NCI-H524 (cell line): ENCODE data around the gene LHX6.

ENCODE experiments used
- DNase-seq, 2 experiments: peaks; one replicate each; lab custom pipeline; 2025; lab: John Stamatoyannopoulos, UW

Gene LHX6

DNA sequence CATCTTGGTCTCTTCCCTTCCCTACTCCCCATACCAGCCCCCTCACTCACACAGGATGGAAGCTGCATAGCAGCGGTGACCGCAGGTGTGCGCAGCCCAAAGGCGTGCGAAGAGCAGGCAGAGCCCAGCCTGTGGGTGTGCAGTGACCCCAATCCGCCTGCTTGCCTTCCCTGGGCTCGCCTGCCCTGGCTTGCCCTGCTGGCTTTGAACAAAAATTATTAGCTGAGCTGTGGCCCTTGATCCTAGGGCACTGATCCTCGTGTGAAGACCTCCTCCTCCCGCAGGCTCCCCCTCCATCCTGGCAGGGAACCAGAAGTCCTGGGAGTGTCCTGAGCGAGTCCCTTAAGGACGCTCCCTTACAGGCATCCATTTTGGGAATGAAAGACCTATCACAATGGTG lies 37.2 kb downstream of the LHX6 start:
- DNase-seq = no peak

DNA sequence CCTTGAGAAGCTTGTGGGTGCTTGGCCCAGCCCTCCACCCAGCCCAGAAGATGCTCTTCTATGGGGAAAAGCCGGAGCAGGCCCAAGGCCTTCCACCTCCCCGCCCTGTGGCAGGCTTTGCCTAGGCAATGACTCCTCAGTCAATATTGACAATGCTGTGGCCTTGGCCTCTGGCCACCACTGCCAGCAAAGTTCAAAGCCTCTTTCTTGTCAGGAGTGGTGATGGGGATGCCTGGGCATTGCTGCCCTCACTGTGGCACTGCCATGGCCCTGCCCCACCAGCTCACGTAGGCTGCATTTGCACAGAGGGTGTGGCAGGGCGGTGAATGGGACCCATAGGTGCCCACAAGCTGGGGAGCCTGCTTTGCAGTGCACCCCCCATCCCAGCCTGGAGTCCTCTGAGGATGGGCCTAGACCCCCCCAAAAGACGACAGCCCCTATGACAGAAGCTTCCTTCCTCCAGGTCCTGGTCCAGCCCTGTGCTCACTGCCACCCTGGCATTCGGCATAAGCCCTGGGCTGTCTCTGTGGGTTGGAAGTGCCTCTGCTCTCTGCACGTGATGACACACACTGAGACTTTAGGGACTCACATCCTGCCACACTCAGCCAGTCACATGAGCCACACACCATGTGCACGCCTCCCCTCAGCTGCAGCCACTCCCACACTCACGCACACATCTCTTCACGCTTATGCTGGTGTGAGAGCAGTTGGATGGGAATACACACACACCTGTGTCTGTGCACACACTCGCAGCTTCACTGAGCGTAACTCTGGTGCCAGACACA lies 38.0 kb downstream of the LHX6 start:
- no peak for DNase-seq

DNA sequence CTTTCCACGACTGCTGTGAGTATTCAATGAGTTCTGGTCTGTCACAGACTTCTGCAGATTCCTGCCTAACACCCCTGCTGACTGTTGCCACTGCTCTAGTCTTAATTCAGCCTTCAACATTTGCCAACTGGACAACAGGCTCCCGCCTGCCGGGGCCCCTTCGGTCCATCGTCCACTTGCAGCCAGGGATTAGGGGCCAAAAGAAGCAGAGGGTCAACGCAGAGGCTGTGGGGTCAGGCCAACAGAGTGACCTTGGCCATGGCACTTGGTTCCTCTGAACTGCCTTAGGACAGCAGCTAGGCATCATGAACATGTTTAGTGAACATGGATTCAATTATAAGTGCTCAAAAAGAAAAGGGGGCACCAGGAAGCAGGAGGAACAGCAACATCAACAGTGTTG lies 40.4 kb downstream of the LHX6 start:
- no peak for DNase-seq

DNA sequence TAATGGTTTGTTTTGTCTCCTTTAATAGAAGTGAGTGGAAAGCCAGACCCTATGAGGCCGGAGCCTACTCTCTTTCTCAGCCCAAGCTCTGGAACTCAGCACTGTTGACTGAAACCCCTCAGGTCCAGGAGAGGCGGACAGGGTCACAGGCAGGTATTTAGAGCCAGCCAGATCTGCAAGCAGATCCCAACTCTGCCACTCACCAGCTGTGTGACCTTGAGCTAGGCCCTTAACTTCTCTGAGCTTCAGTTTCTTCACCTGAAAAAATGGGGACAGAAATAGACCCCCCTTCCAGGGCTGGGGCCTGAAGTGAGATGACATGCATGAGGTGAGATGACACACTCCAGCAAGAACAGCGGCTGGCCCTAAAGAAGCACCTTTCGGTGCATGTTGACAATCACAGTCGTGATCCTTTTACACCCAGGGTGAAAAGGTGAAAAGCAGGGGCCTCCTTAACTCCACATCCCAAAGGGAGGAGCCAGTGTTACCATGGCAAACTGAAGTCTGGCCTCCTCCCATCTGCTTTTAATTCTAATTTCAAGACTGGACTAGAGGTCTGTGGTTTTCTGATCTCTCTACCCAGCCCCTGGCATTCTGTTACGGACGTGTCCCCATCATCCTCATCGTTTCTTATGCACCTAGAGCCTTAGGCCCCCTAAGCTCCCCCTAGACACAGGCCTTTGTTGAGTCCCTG lies 41.8 kb downstream of the LHX6 start:
- no peak for DNase-seq

DNA sequence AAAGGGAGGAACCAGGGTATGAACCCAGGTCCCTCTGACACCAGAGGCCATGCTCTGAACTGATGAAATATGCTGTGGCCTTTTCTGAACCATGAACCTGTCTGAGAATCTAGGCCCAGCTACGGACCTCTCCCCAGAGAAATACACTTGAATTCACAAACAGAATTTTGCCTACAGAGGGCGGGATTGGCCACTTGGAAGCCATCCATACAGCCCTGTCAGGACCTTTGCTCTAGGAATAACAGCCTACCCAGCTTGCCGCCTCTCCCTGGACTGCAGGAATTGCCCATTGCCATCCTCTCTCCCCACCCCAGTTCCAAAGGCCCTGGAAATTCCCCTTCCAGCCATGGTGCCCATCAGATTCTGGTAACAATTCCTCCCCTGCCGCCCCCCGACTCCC lies 42.5 kb downstream of the LHX6 start:
- DNase-seq = no peak

DNA sequence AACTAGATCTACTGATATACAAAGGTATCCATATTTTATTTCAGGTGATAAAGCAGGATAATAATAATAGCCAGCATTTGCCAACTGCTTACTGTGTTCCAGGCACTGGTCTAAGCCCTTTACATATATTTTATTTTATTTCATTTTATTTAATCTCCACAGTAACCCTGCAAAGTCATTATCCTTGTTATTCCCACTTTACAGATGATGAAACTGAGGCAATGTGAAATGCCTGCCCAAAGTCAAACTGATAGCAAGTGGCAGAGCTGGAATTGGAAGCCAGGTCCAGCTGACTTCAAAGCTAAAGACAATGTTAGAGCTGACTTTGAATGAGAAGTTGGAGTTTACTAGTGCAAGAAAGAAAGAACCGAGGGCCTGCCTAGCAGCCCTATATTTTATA lies 44.2 kb downstream of the LHX6 start:
- no peak for DNase-seq

DNA sequence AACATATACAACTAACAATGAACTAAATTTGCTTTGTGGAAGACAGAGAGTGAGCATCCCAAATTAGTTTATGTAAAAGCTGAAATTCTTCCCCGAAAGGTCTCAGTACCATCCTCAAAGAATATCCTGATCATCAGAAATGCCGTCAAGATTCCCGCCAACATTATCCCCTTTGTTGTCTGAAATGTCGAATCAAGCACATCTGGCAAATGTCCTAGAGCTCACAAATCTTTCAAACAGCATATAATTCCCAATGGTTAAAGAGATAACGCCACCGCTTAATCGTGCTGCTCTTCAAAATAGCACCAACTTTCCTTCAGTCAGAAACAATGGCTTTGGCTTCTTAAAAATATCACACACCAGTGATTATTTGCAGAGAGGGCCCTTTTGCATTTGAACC lies 45.3 kb downstream of the LHX6 start:
- no peak for DNase-seq

DNA sequence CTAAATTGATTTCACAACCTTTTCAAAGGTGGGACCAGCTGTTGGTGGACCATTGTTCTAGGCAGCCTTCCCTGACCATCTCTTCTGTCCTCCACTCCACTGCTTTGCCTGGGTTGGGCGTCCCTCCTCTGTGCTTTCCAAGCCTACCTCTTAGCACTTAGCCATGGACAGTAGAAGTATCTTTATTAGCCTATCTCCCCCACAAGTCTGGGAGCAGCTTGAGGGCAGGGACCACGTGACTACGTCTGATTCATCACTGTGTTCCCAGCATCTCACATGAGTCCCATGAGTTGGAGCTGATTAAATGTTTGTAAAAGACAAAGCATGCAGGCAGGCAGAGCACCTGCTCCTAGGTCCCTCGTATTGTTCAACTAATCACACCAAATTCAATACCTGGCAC lies 48.1 kb downstream of the LHX6 start:
- peak in 1 of 2 experiments; percentile 33 for DNase-seq

DNA sequence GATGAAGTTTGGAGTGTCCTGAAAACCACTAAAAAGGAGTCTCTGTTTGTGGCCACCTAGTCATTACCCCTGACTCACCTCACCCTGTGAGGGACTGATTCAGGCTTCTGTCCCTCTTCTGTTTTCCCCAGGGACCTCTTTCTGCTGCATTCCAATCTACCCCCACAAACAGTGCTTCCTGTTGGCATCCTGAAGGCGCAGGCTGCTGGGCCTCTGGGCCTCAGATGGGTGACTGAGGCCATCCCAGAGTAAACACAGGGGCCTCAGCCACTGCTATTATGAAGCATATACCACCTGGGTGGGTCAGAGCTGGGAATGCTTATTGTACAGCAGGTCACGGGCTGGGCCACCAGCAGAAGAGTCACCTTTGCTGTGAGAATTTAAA lies 49.1 kb downstream of the LHX6 start:
- DNase-seq = no peak

DNA sequence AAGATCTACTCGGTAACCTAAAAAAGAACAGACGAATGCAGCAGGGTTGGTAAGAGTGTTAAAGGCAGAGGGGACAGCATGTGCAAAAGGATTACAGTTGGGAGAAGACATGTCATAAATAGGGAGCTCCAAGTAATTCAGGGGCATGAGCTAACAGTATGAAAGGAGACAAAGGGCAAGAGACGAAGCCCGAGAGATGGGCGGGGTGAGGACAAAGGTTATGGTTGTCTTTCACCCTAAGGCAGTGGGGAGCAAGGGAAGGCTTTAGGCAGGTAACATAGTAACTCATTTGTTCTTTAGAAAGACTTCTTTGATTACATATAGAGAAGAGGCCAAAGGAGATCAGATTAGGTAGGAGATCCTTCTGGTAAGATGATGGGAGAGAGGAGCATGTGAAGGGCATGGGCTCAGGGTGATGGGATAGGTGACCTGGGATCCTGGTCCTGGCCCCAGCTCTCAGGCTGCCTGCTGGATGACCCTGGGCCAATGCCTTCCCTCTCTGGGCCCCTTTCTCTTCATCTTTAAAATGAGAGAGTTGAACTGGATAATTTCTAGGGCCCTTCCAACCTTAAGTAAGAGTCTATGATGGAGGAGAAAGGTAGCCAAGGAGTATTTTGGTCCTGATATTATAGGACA lies 49.6 kb downstream of the LHX6 start:
- DNase-seq = no peak

DNA sequence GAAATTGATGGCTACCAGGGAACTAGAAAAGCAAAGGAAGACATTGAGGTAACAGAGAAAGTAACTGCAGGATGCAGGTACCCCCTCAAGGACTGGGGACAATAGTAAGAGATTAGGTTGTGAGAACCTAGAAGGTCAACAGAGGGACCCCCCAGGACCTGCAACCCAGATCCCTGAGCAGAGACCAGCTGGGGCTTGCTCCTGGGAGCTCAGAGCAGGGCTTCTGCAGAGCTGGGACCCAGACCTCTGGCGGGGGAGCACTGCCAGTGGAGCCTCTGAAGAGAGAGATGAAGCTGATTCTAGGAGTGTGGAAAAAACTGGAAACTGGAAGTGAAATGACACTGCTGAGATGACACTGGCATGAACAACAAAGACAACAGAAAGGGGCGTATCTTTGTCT lies 51.8 kb downstream of the LHX6 start:
- no peak for DNase-seq

DNA sequence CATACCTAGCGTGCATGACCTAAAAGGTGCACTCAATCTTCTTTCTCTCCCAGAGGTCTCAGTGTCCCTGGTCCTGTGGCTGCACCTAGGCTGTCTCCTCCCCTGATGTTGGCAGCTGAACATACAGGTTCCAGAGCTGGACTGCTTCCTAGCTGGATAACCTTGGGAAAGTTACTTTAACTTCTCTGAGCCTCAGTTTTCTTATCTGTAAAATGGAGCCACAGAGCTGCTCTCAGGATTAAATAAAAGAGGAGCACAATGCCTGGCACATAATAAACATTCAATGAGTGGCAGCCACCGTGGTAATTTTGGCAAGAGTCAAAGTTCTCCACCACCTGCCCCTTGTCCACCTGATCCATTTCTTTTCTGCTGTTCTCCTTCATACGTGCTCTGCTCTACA lies 55.1 kb downstream of the LHX6 start:
- no peak for DNase-seq

DNA sequence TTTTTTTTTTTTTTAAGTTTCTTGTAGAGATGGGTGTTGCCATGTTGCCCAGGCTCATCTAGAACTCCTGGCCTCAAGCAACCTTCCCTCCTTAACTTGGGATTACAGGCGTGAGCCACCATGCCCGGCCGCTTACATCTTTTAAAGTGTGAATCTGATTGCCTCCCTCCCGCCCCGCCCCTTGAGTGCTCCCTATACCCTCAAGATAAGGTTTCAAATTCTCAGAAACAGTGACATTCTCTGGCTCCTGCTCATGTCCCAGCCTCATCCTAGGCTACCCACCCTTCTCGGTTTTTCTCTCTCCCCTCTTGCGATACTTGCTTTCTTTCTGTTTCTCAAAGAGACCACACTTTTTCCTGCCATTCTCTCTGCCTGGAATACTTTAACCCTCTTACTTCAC lies 56.6 kb downstream of the LHX6 start:
- no peak for DNase-seq

DNA sequence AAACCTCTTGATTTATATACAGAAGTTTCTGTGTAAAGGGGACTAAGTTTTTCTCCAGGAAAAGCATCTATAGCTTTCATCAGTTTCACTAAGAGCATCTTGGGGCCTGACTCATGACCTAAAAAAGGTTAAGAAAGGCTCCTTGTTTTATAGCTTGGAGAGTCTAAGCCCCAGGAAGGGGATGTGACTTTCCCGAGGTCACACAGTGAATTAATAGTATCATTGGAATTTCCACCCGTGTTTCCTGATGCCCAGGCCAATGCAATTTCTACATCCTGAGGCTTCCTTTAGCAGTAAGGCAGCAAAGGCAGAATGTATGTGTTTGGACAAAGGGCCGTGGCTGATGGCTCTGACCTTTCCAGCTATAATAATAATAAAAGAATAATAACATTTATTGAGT lies 60.4 kb downstream of the LHX6 start:
- no peak for DNase-seq

DNA sequence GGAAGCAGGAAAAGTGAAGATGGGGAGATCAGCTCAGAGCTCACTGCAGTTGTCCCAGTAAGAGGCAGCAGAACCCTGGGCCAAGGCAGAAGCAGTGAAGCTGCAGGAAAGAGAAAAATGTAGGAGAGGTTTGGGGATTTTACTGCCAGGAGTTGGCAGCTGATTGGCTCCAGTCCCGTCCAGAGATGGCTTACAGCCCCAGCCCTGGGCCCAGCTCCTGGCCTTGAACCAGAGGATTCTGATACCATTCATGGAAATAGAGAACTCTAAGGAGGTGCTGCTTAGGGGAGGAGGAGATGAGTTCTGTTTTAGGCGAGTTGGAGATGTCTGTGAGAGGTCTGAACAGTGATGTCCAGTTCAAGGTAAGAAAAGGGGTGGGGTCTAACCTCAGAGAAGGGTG lies 64.5 kb downstream of the LHX6 start:
- DNase-seq = no peak

DNA sequence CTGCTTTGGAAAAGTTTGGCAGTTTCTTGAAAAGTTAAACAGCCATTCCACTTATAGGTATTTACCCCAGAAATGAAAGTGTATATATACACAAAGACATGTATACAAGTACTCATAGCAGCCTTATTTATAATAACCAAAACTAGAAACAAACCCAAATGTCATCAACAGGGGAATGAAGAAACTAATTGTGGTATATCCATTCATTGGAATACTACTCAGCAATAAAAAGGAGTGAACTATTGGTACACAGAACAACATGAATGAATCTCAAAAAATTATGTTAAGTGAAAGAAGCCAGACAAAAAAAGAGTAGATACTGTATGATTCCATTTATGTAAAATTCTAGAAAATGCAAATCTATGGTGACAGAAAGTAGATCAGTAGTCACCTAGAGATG lies 66.3 kb downstream of the LHX6 start:
- DNase-seq = no peak

DNA sequence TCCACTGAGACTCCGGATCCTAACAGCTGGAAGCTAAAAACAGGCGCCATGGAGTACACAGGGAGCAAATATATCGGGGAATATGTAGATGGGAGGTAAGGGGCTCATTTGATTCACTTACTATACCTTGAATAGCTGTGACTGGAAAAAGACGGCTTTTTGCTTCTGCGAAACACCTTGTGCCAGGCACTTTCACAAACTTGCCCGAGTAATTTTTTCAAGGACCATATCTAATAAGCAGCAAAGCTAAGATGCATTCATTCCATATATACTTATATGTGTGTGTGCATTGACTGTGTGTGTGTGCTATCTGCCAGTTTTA lies 68.9 kb downstream of the LHX6 start:
- DNase-seq = no peak

DNA sequence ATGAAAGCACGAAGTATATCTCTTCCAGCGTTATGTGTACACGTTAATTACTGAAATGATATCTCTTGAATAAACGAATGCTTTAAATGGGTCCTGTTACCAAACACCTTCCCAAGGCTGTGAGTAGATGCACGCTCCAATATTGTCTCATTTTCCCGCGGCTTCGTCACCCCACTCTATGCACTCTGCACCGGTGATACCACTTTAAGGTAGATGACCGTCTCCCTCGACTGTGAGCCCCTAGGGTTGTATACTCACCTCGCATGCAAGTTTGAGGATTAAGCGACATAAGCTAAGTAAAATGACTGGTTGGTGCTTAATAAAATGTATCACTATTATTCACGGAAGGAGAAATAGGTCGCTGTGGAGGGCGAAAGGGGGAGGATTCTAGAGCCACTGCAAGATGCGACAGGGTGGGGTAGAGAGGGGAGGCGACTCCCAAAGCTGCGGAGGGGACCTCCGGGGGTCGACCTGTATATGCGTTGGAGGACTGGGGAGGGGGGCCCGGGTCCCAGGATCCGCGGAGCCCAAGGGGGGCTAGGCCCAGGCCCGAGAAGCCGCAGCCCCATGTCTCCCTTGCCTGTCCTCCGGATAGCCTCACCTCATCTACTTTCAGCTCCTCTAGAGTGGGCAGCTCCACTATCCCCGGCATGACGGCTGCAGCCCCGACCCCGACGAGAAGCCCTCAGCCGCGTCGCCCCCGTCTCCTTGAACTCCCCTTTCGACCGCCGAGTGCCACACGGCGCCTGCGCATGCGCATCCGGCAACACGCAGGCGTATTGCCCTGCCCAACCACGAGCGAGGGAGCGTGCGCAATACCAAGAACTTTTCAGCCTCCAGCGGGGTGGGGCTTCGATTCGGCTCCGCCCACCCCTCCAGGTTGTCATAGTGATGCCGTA lies 69.5 kb downstream of the LHX6 start, which contains the start of the genes MORN5 and NDUFA8:
Gene MORN5, plus strand, starts transcription at position 883 of the 899 bp plus-strand sequence. CDS start 65 bp downstream, outside the sequence.
Gene NDUFA8, minus strand, starts transcription at position 754 of the 899 bp plus-strand sequence. Its CDS starts 102 bp downstream, at position 652.
- DNase-seq = peak; percentile 99 to 100

DNA sequence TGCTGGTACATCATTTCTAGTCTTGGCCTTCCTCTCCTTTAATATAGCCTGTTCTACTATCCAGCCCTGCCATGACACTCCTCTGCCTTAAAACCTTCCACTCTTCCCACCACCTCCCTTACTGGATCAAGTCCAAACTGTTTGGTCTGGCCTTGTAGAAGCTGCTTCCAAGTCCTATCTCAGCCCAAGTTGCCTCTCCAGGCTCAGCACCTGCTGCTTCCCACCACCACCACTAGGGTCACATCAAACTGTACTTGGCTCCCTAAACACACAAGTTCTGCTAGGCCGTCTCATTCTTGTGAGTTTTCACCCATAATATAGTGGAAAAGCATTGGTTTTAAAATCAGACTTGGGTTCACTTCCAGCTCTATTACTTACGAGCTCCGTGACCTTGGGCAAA lies 70.6 kb downstream of the LHX6 start:
- peak; percentile 43 for DNase-seq

DNA sequence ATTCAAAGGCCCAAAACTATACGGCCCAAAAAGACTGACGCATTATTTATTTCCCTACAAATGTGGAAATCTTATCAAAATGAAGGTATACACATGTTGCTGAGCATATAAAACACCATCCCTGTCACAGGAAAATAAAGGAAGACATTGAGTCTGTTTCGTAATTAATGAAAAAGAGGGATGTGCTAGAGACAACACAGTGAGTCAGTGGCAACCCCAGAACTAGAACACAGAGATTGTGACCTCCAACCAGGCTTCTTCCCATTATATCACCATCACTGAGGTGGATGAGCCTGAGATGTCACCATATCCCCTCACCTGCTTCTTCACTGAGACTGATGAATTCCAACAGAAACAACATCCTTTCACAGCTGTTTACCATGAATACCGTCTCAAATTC lies 73.0 kb downstream of the LHX6 start:
- no peak for DNase-seq
